HUES48 (cell line): ENCODE data around the gene MBTPS1.

ENCODE experiments used
- H3K27ac ChIP-seq: one replicate; pipeline ENCODE4 v1.7.0; 2013; ENCODE audit warnings: low read depth, low read length, inconsistent platforms
- H3K27me3 ChIP-seq: 2 replicates; pipeline ENCODE4 v1.6.1; 2013; ENCODE audit warnings: mild to moderate bottlenecking, low read length; ENCODE audit not compliant: control insufficient read depth, insufficient read depth
- H3K36me3 ChIP-seq: 2 replicates; pipeline ENCODE4 v1.6.1; 2013; ENCODE audit warnings: low read length; ENCODE audit not compliant: control insufficient read depth, insufficient read depth
- H3K4me1 ChIP-seq: 2 replicates; pipeline ENCODE4 v1.6.1; 2013; ENCODE audit warnings: mild to moderate bottlenecking, low read length; ENCODE audit not compliant: control insufficient read depth, insufficient read depth
- H3K4me3 ChIP-seq: 2 replicates; pipeline ENCODE4 v1.5.1; 2013; ENCODE audit warnings: mild to moderate bottlenecking, low read depth, low read length
- H3K9ac ChIP-seq: 2 replicates; pipeline ENCODE4 v1.6.1; 2013; ENCODE audit warnings: mild to moderate bottlenecking, low read depth, low read length, moderate library complexity
- H3K9me3 ChIP-seq: 2 replicates; pipeline ENCODE4 v1.6.1; 2013; ENCODE audit warnings: low read length; ENCODE audit not compliant: control insufficient read depth, insufficient read depth

The MBTPS1 gene

DNA sequence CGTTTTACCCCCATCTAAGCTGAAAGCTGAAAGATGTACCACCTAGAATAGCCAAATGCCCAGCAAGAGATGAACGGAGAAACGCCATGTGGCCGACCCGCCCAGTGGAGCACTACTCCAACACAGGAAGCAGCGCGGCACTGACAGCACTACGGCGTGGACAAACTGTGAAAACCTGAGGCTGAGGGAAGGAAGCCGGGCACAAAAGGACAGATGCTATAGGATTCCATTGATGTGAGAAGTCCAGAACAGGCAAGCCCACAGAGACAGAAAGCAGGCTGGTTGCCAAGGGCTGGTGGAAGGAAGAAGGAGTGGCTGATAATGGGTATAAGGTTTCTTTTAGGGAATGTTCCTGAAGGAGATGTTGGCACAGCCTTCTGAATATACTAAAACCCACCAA, 44.7 kb downstream of the MBTPS1 start:
- Histone ChIP-seq H3K4me1 (no peaks in the 10 kb centered on the region), H3K27ac (no peak overlapping the region), H3K36me3 (peaks cover 88% of the 10 kb centered on the region), H3K27me3 (no peaks in the 10 kb centered on the region), H3K9ac (no peak overlapping the region), H3K4me3 (no peak overlapping the region), H3K9me3 (no peaks in the 10 kb centered on the region)

GRCh38 chr16:84071121-84071520, 45.6 kb downstream of the MBTPS1 start:
- no peak overlapping the region for H3K27ac ChIP-seq
- no peak overlapping the region for H3K9ac ChIP-seq
- H3K4me3 ChIP-seq: no peak overlapping the region
- H3K27me3 ChIP-seq: no peaks in the 10 kb centered on the region
- H3K36me3 ChIP-seq: peaks cover 89% of the 10 kb centered on the region
- H3K9me3 ChIP-seq: no peaks in the 10 kb centered on the region
- no peaks in the 10 kb centered on the region for H3K4me1 ChIP-seq

- Histone ChIP-seq H3K36me3 (peaks cover 82% of the 10 kb centered on the region), H3K27ac (no peak overlapping the region), H3K9ac (no peak overlapping the region), H3K4me1 (no peaks in the 10 kb centered on the region), H3K4me3 (no peak overlapping the region), H3K9me3 (no peaks in the 10 kb centered on the region), H3K27me3 (no peaks in the 10 kb centered on the region)
Measured at GRCh38 chr16:84069540-84069939, 47.2 kb downstream of the MBTPS1 start.

DNA sequence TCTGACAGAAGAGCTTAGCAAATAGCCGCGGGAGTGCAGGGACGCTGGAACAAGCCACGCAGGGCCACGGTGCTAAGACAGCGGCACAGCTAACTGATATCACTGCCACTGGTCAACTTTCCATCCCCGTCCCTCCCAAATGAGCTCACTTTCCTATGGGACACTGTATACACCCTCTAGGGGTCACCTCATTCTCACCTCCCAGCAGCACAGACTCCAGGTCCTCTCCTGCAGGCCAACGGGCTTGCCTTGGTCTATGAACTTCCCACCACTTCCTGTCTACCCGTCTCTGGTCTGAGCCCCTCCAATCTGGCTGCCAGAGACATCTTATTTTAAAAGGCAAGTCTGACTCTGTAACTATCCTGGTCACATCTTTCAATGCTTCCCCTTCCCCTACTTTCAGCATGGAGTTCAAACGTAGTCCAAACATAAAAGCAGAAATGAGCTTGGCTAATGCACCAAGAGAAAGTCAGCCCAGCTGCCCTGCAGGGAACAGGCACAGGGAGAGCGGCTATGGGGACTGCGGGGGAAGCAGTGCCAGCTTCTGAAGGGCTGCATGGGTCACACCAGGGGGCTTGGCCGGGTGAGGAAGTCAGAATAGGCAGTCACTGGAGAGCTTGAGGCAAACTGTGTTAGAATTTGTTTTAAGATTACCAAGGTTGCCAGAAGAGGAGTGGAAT, 47.8 kb downstream of the MBTPS1 start:
- Histone ChIP-seq H3K9ac (no peak overlapping the region), H3K9me3 (no peaks in the 10 kb centered on the region), H3K4me1 (no peaks in the 10 kb centered on the region), H3K27me3 (no peaks in the 10 kb centered on the region), H3K36me3 (peaks cover 82% of the 10 kb centered on the region), H3K4me3 (no peak overlapping the region), H3K27ac (no peak overlapping the region)

GRCh38 chr16:84068041-84068440, 48.7 kb downstream of the MBTPS1 start:
- Histone ChIP-seq H3K27ac (no peak overlapping the region), H3K27me3 (no peaks in the 10 kb centered on the region), H3K36me3 (peaks cover 77% of the 10 kb centered on the region), H3K4me1 (no peaks in the 10 kb centered on the region), H3K9ac (no peak overlapping the region), H3K4me3 (no peak overlapping the region), H3K9me3 (no peaks in the 10 kb centered on the region)

GRCh38 chr16:84067640-84068039, 49.1 kb downstream of the MBTPS1 start:
- Histone ChIP-seq H3K4me1 (no peaks in the 10 kb centered on the region), H3K36me3 (peaks cover 74% of the 10 kb centered on the region), H3K27me3 (no peaks in the 10 kb centered on the region), H3K4me3 (no peak overlapping the region), H3K27ac (no peak overlapping the region), H3K9ac (no peak overlapping the region), H3K9me3 (no peaks in the 10 kb centered on the region)

GRCh38 chr16:84065536-84066132, 51.1 kb downstream of the MBTPS1 start:
- 0 out of 2 replicates have a peak, but pooled peaks cover 3% of the 10 kb centered on the region for H3K4me1 ChIP-seq
- no peak overlapping the region for H3K4me3 ChIP-seq
- no peak overlapping the region for H3K9ac ChIP-seq
- no peak overlapping the region for H3K27ac ChIP-seq
- no peaks in the 10 kb centered on the region for H3K27me3 ChIP-seq
- peaks cover 78% of the 10 kb centered on the region for H3K36me3 ChIP-seq
- H3K9me3 ChIP-seq: no peaks in the 10 kb centered on the region

DNA sequence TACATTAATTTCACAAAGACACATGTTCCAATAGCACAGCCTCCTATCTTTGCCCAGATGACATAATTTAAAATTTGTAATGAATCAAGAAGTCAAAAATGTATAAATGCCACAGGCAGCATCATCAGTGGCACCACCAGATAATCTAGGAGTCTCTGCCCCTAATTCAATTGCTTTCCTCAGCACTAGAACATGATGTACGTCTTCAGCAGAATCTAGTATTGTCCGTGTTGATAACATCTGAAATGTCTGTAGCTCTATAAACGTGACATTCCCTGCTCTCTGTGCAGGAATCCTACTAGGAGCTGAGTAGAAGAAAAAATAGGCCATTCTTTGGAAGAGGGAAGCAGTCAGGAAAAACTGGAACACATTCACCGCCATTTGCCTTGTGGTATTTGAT, 52.8 kb downstream of the MBTPS1 start:
- Histone ChIP-seq H3K4me3 (no peak overlapping the region), H3K36me3 (peaks cover 77% of the 10 kb centered on the region), H3K9ac (no peak overlapping the region), H3K9me3 (no peaks in the 10 kb centered on the region), H3K27ac (no peak overlapping the region), H3K27me3 (no peaks in the 10 kb centered on the region), H3K4me1 (0 out of 2 replicates have a peak, but pooled peaks cover 3% of the 10 kb centered on the region)

- Histone ChIP-seq H3K9me3 (no peaks in the 10 kb centered on the region), H3K9ac (no peak overlapping the region), H3K4me1 (0 out of 2 replicates have a peak, but pooled peaks cover 3% of the 10 kb centered on the region), H3K27ac (no peak overlapping the region), H3K4me3 (no peak overlapping the region), H3K36me3 (peaks cover 77% of the 10 kb centered on the region), H3K27me3 (no peaks in the 10 kb centered on the region)
Measured at GRCh38 chr16:84062734-84063640, 53.8 kb downstream of the MBTPS1 start.

DNA sequence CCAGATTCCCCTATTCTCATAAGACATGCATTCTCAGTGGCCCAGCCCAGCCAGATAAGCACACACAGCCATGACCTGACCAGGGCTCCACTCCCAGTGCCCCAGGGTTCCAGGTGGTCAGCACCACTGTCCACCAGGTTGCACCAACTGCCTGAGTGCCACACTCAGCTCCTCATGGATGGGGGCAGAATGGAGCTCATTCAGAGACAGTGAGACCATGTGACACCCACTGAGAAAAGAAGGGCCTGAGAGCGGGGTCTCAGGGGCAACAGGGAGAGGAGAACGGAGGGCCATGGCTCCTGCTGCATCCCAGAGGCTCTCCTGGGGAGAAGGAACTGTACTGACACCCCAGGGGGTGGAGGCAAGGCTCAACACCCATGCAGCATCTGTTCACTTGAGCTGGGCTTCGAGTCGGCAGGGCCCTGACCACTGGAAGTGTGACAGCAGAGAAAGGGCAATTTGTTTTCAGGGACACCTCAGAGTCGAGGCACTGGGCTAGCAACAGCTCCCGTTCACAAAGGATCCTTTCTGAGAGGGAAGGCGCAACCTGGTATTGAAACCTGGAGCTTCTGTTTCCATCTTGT, 55.4 kb downstream of the MBTPS1 start:
- Histone ChIP-seq H3K9me3 (no peaks in the 10 kb centered on the region), H3K4me3 (no peak overlapping the region), H3K27ac (no peak overlapping the region), H3K4me1 (0 out of 2 replicates have a peak, but pooled peaks cover 3% of the 10 kb centered on the region), H3K36me3 (peaks cover 75% of the 10 kb centered on the region), H3K9ac (no peak overlapping the region), H3K27me3 (no peaks in the 10 kb centered on the region)
